GM12878 (cell line): ENCODE results near the gene SPRING1. TPM values are rescaled to one million over a fixed set of nuclear protein-coding genes. Genes with fewer than 3 reads are reported as not detected.

ENCODE experiments used
- ATAC-seq: fragments of 200-7000 bp; cut with Tn5 transposase; 3 replicates; pipeline ENCODE4 v1.9.1; 2020; ENCODE audit warnings: mild to moderate bottlenecking, moderate library complexity
- BruUV-seq: library from RNA; stranded (reverse); fragments of 400-500 nt; replicated peaks from 2 replicates; lab custom pipeline; 2021; lab: Mats Ljungman, UMichigan
- CTCF ChIA-PET: fragments of 300-600 bp; sonication (Branson Sonifier 250); formaldehyde crosslinking; extraction: SDS; loops from one replicate; lab custom pipeline; 2021; ENCODE audit warnings: inconsistent platforms; lab: Yijun Ruan, JAX
- POLR2A ChIA-PET: fragments of 350-600 bp; formaldehyde crosslinking; extraction: SDS; loops from one replicate; lab custom pipeline; 2021; ENCODE audit warnings: inconsistent platforms; lab: Charles Lee
- RAD21 ChIA-PET: fragments of 300-600 bp; sonication (Branson Sonifier 250); formaldehyde crosslinking; loops from one replicate; lab custom pipeline; 2023; ENCODE audit warnings: antibody characterized with exemption; ENCODE audit not compliant: unreplicated experiment; lab: Charles Lee
- SMC1A ChIA-PET: fragments of 300-600 bp; sonication (Branson Sonifier 250); formaldehyde crosslinking; loops from one replicate; lab custom pipeline; 2023; ENCODE audit not compliant: unreplicated experiment, uncharacterized antibody; lab: Charles Lee
- DNase-seq: peaks from one replicate; pipeline ENCODE4 v3.0.0-alpha.2; 2011; ENCODE audit warnings: low read depth, low spot score
- FAIRE-seq: peaks from 3 replicates; lab custom pipeline; 2011; peaks lifted over from hg19 to GRCh38; lab: Jason Lieb, UNC
- H2AFZ ChIP-seq: 2 replicates; pipeline ENCODE4 v1.6.0; 2011; ENCODE audit warnings: low read depth, low read length, control low read depth; ENCODE audit not compliant: control insufficient read depth
- H3K27ac ChIP-seq: 2 replicates; pipeline ENCODE4 v1.5.1; 2011; ENCODE audit warnings: control low read depth; ENCODE audit not compliant: control insufficient read depth, insufficient read depth
- H3K27me3 ChIP-seq, 2 experiments: replicated peaks in 1 of 2; 2 replicates each; pipeline versions ENCODE4 v1.6.0 to v1.6.1; 2011; ENCODE audit warnings: low read length in 1 of 2; ENCODE audit not compliant: control insufficient read depth in 2 of 2, insufficient read depth in 2 of 2
- H3K36me3 ChIP-seq, 2 experiments: 2 replicates each; pipeline ENCODE4 v1.5.1; 2011; ENCODE audit warnings: low read length in 1 of 2; ENCODE audit not compliant: control insufficient read depth in 2 of 2, insufficient read depth in 2 of 2
- H3K4me1 ChIP-seq: 2 replicates; pipeline ENCODE4 v1.6.1; 2011; ENCODE audit warnings: mild to moderate bottlenecking, low read length, moderate library complexity, mixed read lengths; ENCODE audit not compliant: control insufficient read depth, insufficient read depth
- H3K4me2 ChIP-seq: 2 replicates; pipeline ENCODE4 v1.6.0; 2011; ENCODE audit warnings: control low read depth; ENCODE audit not compliant: control insufficient read depth, insufficient read depth
- H3K4me3 ChIP-seq: fragments of 200-600 bp; sonication (generic); 2 replicates; pipeline ENCODE4 v1.5.1; 2016
- H3K79me2 ChIP-seq: 2 replicates; pipeline ENCODE4 v1.6.0; 2011; ENCODE audit warnings: low read length; ENCODE audit not compliant: control insufficient read depth, insufficient read depth
- H3K9ac ChIP-seq: 2 replicates; pipeline ENCODE4 v1.8.0; 2011; ENCODE audit warnings: low read length, control low read depth, mixed read lengths; ENCODE audit not compliant: control insufficient read depth, insufficient read depth
- H3K9me3 ChIP-seq: replicated peaks from 3 replicates; pipeline ENCODE4 v1.5.1; 2011; ENCODE audit warnings: mild to moderate bottlenecking, low read length; ENCODE audit not compliant: control insufficient read depth, insufficient read depth
- H4K20me1 ChIP-seq: 2 replicates; pipeline ENCODE4 v1.6.0; 2011; ENCODE audit not compliant: control insufficient read depth, insufficient read depth
- E2F8 ChIP-seq: fragments of 450-650 bp; IDR thresholded peaks from 2 replicates; pipeline ENCODE4 v1.6.1; 2018; ENCODE audit warnings: mild to moderate bottlenecking, low read depth, moderate library complexity; ENCODE audit not compliant: partially characterized antibody
- EED ChIP-seq: sonication (generic); IDR thresholded peaks from 2 replicates; pipeline ENCODE4 v1.6.1; 2016; ENCODE audit warnings: antibody characterized with exemption, low read depth
- ETV6 ChIP-seq, 2 experiments: fragments of 450-650 bp in 1 of 2; IDR thresholded peaks in 1 of 2; conservative IDR thresholded peaks in 1 of 2; 2 replicates each; pipeline ENCODE4 v1.6.1; 2014; ENCODE audit warnings: antibody characterized with exemption in 1 of 2, borderline replicate concordance in 1 of 2, low read depth in 1 of 2, mild to moderate bottlenecking in 1 of 2, moderate library complexity in 1 of 2
- JUNB ChIP-seq: IDR thresholded peaks from 2 replicates; pipeline ENCODE4 v1.6.1; 2016; ENCODE audit warnings: antibody characterized with exemption, mild to moderate bottlenecking
- MEF2B ChIP-seq: fragments of 450-650 bp; IDR thresholded peaks from 2 replicates; pipeline ENCODE4 v1.6.1; 2018; ENCODE audit warnings: mild to moderate bottlenecking, moderate library complexity; ENCODE audit not compliant: partially characterized antibody, poor library complexity, severe bottlenecking
- NFIC ChIP-seq: IDR thresholded peaks from 2 replicates; pipeline ENCODE4 v1.6.1; 2012; ENCODE audit warnings: low read depth, mild to moderate bottlenecking, inconsistent platforms, low read length, moderate library complexity
- RFX5 ChIP-seq: IDR thresholded peaks from 2 replicates; pipeline ENCODE4 v1.6.1; 2011; ENCODE audit warnings: low read depth, low read length, improper control_type of control experiment
- SP1 ChIP-seq: IDR thresholded peaks from one replicate; pipeline ENCODE4 v1.6.1; 2011; ENCODE audit warnings: low read depth, low read length
- STAT1 ChIP-seq: fragments of 450-650 bp; conservative IDR thresholded peaks from 2 replicates; pipeline ENCODE4 v1.6.1; 2014; ENCODE audit warnings: antibody characterized with exemption, mild to moderate bottlenecking
- WGBS: methylation state at CpG from one replicate; pipeline ENCODE4 v1.1.6; 2016; ENCODE audit warnings: low lambda C conversion rate; ENCODE audit not compliant: insufficient replicate concordance, insufficient coverage; ENCODE audit errors: missing lambda C conversion rate; 5-methylcytosine and 5-hydroxymethylcytosine counted together
- in situ Hi-C: fragments of 300-500 bp; cut with MboI; formaldehyde crosslinking; loops from 9 replicates; pipeline ENCODE4 v1.14.3; 2018; ENCODE audit warnings: mixed read lengths
- intact Hi-C: fragments of 100-400 bp; cut with micrococcal nuclease; formaldehyde crosslinking; loops from one replicate; pipeline ENCODE4 v1.14.2; 2022; ENCODE audit not compliant: unreplicated experiment
- polyA plus RNA-seq, 11 experiments: library from polyadenylated mRNA; depleted of rRNA in 4 of 11; unstranded in 6 of 11; stranded (reverse) in 5 of 11; fragments of >200 nt; fragmentation: Nextera tagmentation in 4 of 11; fragmentation: Illumina TruSeq in 1 of 11; extraction: Ambion mirVana in 4 of 11; extraction: Trizol in 1 of 11; gene quantifications; 1 replicate in 1 of 11; 2 replicates in 10 of 11; pipeline versions ENCODE4 v1.2.1 to v1.2.3, GENCODE V29; 2011 to 2016; ENCODE audit warnings: inconsistent platforms in 2 of 11, missing spikeins in 2 of 11, low read depth in 1 of 11
- total RNA-seq, 4 experiments: library from RNA; depleted of rRNA in 3 of 4; stranded (reverse); fragments of >200 nt in 3 of 4; fragmentation: Illumina TruSeq in 1 of 4; extraction: Trizol in 1 of 4; gene quantifications; 2 replicates each; pipeline versions ENCODE4 v1.2.1 to v1.2.3, GENCODE V29; 2013 to 2021
- TF ChIP-seq, protein P1 (sequence below): fragments of 450-650 bp; IDR thresholded peaks from 2 replicates; pipeline ENCODE4 v1.6.1; 2017; ENCODE audit warnings: mild to moderate bottlenecking, moderate library complexity

SPRING1 gene
- total and polyA plus RNA-seq, 10 of the 15 experiments (the other 5 are each of a cell fraction or from before 2014, with no cell fraction given), result 2.5 to 25.7 (median 14.3) TPM

GRCh38 chr12:116710370-116711150, 27.3 kb downstream of the SPRING1 start (continued):
- TF ChIP-seq E2F8, result no peak
- no peak for TF ChIP-seq SP1

DNA sequence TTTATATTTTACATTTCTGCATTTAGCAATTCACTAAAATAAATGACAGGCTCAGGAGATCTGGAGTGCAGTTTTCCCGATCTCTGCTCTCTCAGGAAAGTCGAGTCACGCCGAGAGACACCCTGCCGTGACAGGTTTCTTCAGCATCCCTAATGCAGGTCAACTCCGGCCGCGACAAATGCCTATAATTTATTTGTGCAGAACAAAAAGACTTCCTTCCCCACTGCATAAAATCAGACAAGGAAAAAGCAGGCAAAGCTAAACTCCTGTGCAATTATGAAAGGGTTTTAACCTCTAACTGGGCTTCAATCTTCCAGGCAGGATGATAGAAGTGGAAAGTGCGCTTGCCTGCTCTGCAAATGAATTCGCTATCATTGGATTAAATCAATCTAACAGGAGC, 28.1 kb downstream of the SPRING1 start:
- Histone ChIP-seq H3K27me3 (no peaks in the 10 kb centered on the region), H3K79me2 (no peaks in the 10 kb centered on the region), H4K20me1 (no peaks in the 10 kb centered on the region), H3K4me3 (no peak overlapping the region), H2AFZ (no peak overlapping the region), H3K27ac (no peak overlapping the region), H3K4me1 (no peaks in the 10 kb centered on the region), H3K9me3 (no peaks in the 10 kb centered on the region), H3K36me3 (peaks cover 0 to 3% of the 10 kb centered on the region in 2 experiments; a peak in 1 of 4 replicates), H3K9ac (no peak overlapping the region), H3K4me2 (no peak overlapping the region)
- ChIA-PET POLR2A (no interaction called here), CTCF (interaction anchor here (0.7 to 3.3 kb wide), 30 partner anchors 9 to 825 kb away, joined by 3 to 18 read pairs (median 4); no protein-coding TSS in a partner anchor), SMC1A (interaction anchor here (0.6 to 1.8 kb wide), 6 partner anchors 9 to 566 kb away, joined by 3 to 5 read pairs (median 3); no protein-coding TSS in a partner anchor), RAD21 (interaction anchor here (0.8 to 1.7 kb wide), 8 partner anchors 12 to 792 kb away, joined by 3 to 4 read pairs (median 3); no protein-coding TSS in a partner anchor)
- in situ Hi-C loops (loop anchor here (10.0 kb wide), 1 partner anchor 715 kb away; no protein-coding TSS in a partner anchor), intact Hi-C loops (loop anchor here (1.0 to 10.0 kb wide), 3 partner anchors 245 to 786 kb away; no protein-coding TSS in a partner anchor)
- DNase-seq (no peak), FAIRE-seq (no peak), ATAC-seq (no peak)
- TF ChIP-seq MEF2B, result no peak
- no peak for TF ChIP-seq NFIC
- TF ChIP-seq STAT1, result no peak
- TF ChIP-seq, protein P1, sequence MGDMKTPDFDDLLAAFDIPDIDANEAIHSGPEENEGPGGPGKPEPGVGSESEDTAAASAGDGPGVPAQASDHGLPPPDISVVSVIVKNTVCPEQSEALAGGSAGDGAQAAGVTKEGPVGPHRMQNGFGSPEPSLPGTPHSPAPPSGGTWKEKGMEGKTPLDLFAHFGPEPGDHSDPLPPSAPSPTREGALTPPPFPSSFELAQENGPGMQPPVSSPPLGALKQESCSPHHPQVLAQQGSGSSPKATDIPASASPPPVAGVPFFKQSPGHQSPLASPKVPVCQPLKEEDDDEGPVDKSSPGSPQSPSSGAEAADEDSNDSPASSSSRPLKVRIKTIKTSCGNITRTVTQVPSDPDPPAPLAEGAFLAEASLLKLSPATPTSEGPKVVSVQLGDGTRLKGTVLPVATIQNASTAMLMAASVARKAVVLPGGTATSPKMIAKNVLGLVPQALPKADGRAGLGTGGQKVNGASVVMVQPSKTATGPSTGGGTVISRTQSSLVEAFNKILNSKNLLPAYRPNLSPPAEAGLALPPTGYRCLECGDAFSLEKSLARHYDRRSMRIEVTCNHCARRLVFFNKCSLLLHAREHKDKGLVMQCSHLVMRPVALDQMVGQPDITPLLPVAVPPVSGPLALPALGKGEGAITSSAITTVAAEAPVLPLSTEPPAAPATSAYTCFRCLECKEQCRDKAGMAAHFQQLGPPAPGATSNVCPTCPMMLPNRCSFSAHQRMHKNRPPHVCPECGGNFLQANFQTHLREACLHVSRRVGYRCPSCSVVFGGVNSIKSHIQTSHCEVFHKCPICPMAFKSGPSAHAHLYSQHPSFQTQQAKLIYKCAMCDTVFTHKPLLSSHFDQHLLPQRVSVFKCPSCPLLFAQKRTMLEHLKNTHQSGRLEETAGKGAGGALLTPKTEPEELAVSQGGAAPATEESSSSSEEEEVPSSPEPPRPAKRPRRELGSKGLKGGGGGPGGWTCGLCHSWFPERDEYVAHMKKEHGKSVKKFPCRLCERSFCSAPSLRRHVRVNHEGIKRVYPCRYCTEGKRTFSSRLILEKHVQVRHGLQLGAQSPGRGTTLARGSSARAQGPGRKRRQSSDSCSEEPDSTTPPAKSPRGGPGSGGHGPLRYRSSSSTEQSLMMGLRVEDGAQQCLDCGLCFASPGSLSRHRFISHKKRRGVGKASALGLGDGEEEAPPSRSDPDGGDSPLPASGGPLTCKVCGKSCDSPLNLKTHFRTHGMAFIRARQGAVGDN, result no peak
- TF ChIP-seq EED, result no peak
- no peak for TF ChIP-seq JUNB
- TF ChIP-seq ETV6 (conservative IDR thresholded peaks at IDR 0.05 in 1 of 2, IDR thresholded peaks at IDR 0.05 in 1 of 2; ENCODE audit: borderline replicate concordance in 1 of 2, low read depth in 1 of 2), result no peak
- no peak for TF ChIP-seq RFX5
- WGBS, result 76% methylated on average over 10 of the region's 10 CpGs
- BruUV-seq, result no TSS peak
